Stimulated activated CD4-positive, alpha-beta T cell treated with anti-CD3 and anti-CD28 coated beads, Interleukin-4, amount 100 ng/mL, for 24 hours (primary cell): ENCODE measurements around the gene HECA.
"Not testable (repeated sequence)": the region's sequence is repeated elsewhere in the genome, so short reads cannot be mapped to it uniquely, and the experiment has no call there.

Experiments used
- DNase-seq: peaks from one replicate; pipeline ENCODE4 v3.0.0-alpha.2; 2020

The HECA gene

GRCh38 chr6:139161817-139162284 lies 27.0 kb downstream of the HECA start:
- peak; percentile 82 for DNase-seq

- DNase-seq = peak; percentile 50
These were observed 29.1 kb downstream of the HECA start for GRCh38 chr6:139164001-139164400.

- DNase-seq = no peak
These were observed 30.4 kb downstream of the HECA start for GRCh38 chr6:139165324-139165723.

GRCh38 chr6:139166238-139166955 lies 31.5 kb downstream of the HECA start:
- no peak for DNase-seq

GRCh38 chr6:139166956-139167313 lies 32.1 kb downstream of the HECA start:
- DNase-seq = no peak

GRCh38 chr6:139172151-139172550 lies 37.3 kb downstream of the HECA start:
- no peak for DNase-seq

- DNase-seq = no peak
These were observed 37.7 kb downstream of the HECA start for GRCh38 chr6:139172567-139172966.

- DNase-seq = peak; percentile 35
These were observed 38.3 kb downstream of the HECA start for GRCh38 chr6:139173172-139173571.

GRCh38 chr6:139173822-139174221 lies 38.9 kb downstream of the HECA start:
- no peak for DNase-seq

GRCh38 chr6:139174961-139175360 lies 40.1 kb downstream of the HECA start:
- no peak for DNase-seq

GRCh38 chr6:139175389-139175948 lies 40.6 kb downstream of the HECA start:
- DNase-seq = no peak

GRCh38 chr6:139181236-139181635 lies 46.4 kb downstream of the HECA start:
- no peak for DNase-seq

GRCh38 chr6:139184047-139184446 lies 49.2 kb downstream of the HECA start:
- no peak for DNase-seq

GRCh38 chr6:139184459-139184858 lies 49.6 kb downstream of the HECA start:
- no peak for DNase-seq

- DNase-seq = no peak
These were observed 51.4 kb downstream of the HECA start for GRCh38 chr6:139186242-139186641.

- DNase-seq = no peak
These were observed 51.8 kb downstream of the HECA start for GRCh38 chr6:139186692-139187091.

GRCh38 chr6:139187489-139187888 lies 52.6 kb downstream of the HECA start:
- DNase-seq = no peak

GRCh38 chr6:139189665-139190064 lies 54.8 kb downstream of the HECA start:
- DNase-seq = no peak

- DNase-seq = no peak
These were observed 59.9 kb downstream of the HECA start for GRCh38 chr6:139194740-139195139.

- DNase-seq = no peak
These were observed 63.8 kb downstream of the HECA start for GRCh38 chr6:139198529-139199288.

- DNase-seq = no peak
These were observed 66.5 kb downstream of the HECA start for GRCh38 chr6:139201378-139201777.

GRCh38 chr6:139204978-139205377 lies 70.1 kb downstream of the HECA start:
- DNase-seq = no peak

- DNase-seq = no peak
These were observed 71.0 kb downstream of the HECA start for GRCh38 chr6:139205843-139206242.

GRCh38 chr6:139210766-139211165 lies 75.9 kb downstream of the HECA start:
- DNase-seq = not testable (repeated sequence)
